GM19468 (cell line): ENCODE measurements around the gene ANKRD34A.
"Not testable (repeated sequence)": the region's sequence is repeated elsewhere in the genome, so short reads cannot be mapped to it uniquely, and the experiment has no call there.

Source experiments
- ATAC-seq: cut with Tn5 transposase; IDR thresholded peaks from one replicate; pipeline ENCODE4 v1.9.1; 2021; ENCODE audit warnings: mild to moderate bottlenecking, moderate library complexity, moderate number of reproducible peaks; ENCODE audit not compliant: unreplicated experiment; ENCODE audit errors: extremely low read depth

Gene ANKRD34A

DNA sequence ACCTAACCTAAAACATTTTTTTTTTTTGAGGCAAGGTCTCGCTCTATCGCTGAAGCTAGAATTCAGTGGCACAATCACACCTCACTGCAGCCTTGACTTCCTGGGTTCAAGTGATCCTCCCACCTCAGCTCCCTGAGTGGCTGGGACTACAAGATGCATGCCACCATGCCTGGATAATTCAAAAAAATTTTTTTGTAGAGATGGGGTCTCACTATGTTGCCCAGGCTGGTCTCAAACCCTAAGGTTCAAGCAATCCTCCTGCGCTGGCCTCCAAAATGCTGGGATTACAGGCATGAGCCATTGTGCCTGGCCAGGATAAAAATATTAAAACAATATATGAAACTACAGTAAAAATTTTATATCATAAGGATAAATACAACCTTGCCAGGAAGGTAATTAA is 11.5 kb downstream of the ANKRD34A start:
- no peak for ATAC-seq

DNA sequence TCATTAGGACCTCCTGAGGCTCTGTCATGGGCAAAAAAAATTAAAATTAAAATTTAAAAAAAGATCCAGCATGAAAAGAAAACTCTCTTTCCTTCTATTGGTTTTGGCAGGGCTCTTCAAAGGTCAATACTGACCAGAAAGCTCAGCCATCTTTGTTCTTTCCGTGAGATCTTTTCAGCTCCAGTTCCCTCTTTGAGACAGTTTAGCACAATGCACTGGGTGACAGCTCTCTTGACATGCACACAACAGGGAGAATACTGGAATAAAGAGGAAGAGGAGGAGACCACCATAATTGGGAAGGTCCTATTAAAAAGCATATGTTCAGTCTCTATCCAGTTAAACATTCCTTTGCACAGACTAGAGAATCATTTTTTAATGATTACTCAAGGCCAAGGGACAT is 12.8 kb downstream of the ANKRD34A start:
- no peak for ATAC-seq

DNA sequence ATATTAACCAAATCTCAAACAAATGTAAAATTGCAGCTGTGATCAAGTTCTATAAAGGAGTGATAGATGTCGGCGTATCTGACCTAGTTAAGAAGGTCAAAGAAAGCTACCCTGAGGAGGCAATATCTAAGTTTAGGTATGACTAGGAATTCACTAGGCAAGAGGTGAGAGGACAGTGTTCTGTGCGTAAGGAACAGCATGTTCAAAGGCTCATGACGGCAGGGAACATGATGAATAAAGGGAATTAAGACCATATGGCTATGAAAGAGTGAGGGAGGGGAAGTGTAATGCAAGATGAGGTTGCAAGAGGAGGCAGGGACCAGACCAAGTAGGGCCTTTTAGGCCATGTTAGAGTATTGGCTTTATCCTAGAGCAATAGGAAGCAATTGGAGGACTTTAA is 15.2 kb downstream of the ANKRD34A start:
- ATAC-seq: no peak

- ATAC-seq: no peak
Observed at GRCh38 chr1:145947551-145947950, 16.8 kb downstream of the ANKRD34A start.

DNA sequence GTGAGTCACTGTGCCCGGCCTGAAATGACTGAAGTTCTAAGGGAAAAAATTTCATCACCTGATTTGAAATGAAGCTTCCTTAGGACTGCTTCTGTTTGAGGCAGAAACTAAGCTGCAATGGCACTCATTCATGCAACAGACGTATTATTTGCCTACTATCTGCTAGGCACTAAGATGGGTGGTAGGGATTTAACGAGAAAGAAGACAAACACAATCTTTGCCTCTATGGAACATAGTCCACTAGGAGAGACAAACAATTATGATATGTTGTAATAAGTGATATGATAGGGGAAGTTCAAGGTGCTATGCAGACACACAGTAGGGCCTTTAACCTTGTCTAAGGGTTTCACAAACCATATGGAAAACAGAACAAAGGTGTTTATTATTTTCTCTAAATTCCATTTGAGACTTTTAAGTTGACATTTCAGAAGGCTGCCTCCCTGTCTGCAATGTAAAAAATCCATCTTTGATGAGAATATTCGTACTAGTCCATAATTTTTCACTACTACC is 17.8 kb downstream of the ANKRD34A start:
- no peak for ATAC-seq

DNA sequence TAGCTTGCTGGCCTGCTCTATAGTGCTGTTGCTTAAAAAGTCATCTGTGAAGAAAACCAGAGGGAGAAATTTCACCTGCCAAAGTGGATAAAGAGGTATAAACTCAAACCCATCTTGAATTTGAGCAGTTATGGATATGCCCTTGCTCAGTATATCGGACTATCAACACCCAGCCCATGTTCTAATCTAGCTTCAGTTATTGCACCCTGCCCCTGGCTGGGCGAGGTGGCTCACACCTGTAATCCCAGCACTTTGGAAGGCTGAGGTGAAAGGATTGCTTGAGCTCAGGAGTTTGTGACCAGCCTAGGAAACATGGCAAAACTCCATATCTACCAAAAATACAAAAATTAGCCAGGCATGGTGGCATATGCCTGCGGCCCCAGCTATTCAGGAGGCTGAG is 19.8 kb downstream of the ANKRD34A start:
- ATAC-seq: no peak

DNA sequence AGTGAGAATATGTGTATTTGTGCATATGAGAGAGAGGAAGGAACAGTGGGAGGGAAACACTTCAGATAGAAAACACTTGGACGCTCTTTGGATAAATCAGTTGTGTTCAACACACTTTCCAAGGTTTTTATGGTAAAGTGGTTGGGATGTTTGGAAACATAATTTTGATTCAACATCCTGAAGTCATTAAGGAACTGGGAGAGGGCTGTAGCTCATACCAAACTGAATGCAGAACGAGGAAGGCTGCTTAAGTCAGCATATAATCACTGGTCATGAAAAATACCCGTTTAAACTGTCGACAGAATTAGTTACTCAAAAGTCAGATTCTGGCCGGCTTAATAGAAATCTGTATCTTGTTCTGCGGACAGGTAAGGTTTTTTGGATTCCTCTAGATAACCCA is 21.5 kb downstream of the ANKRD34A start:
- no peak for ATAC-seq

- no peak for ATAC-seq
Observed at GRCh38 chr1:145942405-145942804, 22.0 kb downstream of the ANKRD34A start.

DNA sequence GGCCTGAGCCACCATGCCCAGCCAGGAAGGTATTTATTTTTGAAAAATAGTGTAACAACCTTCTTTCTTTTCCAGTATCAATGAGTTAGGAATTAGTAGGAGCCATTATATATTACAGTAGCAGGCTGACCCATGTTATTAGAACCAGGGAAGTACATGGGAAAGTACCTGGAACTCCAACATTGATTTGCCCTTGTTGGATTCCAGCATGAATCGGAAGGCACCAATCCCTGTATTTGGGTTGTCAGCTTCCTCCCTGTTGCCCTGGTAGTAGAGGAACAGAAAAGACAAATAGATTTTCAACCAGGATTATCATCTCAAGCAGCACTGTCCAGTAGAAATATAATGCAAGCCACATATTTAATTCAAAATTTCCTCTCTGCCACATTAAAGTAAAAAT is 26.9 kb downstream of the ANKRD34A start:
- no peak for ATAC-seq

GRCh38 chr1:145936247-145936646 is 28.1 kb downstream of the ANKRD34A start:
- ATAC-seq: no peak

DNA sequence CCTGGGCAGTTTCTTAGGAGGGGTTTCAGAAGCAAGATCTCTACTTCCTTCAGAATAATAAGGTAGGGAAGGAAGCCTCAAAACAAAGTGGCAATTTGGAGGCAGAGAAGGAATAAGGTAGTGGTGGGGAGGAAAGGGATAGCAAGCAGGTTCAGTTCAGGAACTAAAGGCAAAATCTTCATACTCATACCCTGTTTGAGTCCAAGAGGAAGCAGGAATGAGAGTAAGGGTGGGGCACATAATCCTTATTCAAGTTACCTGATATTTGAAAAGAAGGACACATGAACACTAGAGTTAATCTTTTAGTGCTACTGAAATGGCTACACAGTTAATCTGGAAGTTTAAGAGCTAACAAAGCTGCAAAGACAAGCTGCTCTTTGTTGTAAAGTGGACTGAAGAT is 28.7 kb downstream of the ANKRD34A start:
- no peak for ATAC-seq

DNA sequence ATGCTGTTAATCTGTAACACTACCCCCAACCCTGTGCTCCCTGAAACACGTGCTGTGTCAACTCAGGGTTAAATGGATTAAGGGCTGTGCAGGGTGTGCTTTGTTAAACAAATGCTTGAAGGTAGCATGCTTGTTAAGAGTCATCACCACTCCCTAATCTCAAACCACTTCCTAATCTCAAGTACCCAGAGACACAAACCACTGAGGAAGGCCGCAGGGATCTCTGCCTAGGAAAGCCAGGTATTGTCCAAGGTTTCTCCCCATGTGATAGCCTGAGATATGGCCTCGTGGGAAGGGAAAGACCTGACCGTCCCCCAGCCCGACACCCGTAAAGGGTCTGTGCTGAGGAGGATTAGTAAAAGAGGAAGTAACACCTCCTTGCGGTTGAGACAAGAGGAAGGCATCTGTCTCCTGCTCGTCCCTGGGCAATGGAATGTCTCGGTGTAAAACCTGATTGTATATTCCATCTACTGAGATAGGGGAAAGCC is 31.8 kb downstream of the ANKRD34A start:
- not testable (repeated sequence) for ATAC-seq

GRCh38 chr1:145927916-145928643 is 36.3 kb downstream of the ANKRD34A start:
- ATAC-seq: no peak

DNA sequence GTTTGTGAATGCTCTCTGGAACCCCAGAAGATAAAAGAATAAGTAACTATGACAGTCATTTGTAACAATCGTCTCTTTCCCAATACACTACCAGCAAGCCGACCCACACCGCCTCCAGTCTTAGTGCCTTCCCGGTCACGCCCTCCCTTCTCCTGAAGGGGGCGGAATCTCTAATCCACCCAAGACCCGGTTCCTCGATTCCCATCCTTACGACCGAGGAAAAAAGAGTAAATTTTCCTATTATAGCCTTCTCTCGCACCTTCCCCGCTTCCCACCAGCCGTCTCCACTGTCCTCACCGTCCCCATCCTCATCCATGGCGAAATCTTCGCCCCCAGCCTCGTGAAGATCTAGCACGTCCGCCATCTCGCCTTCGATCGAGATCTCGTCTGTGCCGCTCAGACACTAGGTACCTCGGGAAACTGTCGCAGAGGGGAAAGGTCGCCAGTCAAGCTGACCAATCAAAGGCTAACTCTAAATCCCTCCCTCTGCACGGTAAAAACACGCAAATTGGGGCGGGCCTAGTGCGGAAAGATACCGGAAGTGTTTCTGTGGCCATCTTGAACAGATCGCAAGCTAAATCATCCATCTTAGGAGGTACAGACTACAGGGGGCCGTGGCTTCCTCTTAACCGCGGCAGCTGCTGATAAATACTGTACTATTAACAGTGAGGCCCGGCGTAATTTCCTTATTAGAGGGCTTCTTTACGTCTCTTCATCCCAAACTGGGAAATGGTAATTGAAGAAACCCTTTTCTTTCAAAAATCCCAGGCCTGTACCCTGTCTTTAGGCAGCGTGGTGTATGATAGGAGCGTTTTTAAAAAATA is 37.1 kb downstream of the ANKRD34A start, which contains the start of gene RBM8A:
Gene RBM8A, minus strand, starts transcription at position 422 of the 824 bp plus-strand sequence. Its CDS starts 58 bp downstream, at position 364.
- ATAC-seq: peak; percentile 88

DNA sequence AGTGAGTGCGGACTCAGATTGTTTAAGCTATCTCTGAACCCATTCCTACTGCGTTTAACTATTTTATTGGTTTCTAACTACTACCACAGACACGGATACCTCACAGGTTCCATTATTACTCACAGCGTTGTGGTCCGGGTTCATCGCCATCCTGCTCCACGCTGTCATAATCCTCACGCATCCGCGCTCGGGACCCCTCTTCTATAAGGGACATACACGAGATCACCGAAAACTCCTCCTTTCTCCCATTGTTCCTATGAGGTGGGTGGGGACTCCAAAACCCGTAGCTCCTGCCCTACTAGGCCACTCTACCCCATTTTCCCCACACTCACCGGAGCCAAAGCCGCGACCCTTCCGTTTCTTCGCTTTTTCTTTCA is 37.7 kb downstream of the ANKRD34A start:
- no peak for ATAC-seq

DNA sequence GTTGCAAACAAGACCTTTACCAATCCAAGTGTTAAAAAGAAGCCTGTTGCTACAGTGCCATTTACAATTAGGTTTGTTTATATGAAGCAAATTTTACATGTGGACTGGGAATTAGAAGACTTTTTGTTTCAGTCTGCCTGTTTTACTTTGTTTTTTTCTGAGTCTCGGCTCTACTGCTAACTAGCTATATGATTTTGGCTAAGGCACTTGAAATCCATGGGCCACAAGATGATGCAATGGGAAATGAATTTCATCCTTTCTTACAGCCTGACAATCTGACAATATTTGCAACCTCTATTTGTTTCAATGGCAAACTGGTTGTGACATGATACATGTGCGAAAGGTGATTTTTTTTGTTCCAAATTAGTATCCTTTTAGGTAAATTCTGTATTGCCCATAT is 42.1 kb downstream of the ANKRD34A start:
- no peak for ATAC-seq

GRCh38 chr1:145920297-145920696 is 44.1 kb downstream of the ANKRD34A start:
- not testable (repeated sequence) for ATAC-seq

GRCh38 chr1:145918992-145919939 is 45.1 kb downstream of the ANKRD34A start:
- no peak for ATAC-seq

GRCh38 chr1:145918144-145918991 is 46.0 kb downstream of the ANKRD34A start, which contains the start of gene PEX11B:
PEX11B (minus strand) TSS chr1:145918717; CDS start chr1:145918688, 29 bp downstream.
- ATAC-seq: peak; percentile 66
